ENCODE data around the gene OSBPL5. TPM values are rescaled to one million over a fixed set of nuclear protein-coding genes. Genes with fewer than 3 reads are reported as not detected.

OSBPL5 gene
- total RNA-seq, 1 experiment from 2014 or later = 16.1 TPM

- H3K23ac ChIP-seq (ENCODE audit: insufficient read length, low read depth, low read length) = no peak overlapping the region
- no peaks in the 10 kb centered on the region for H3K27me3 ChIP-seq (ENCODE audit: insufficient read depth, low read length)
- H3K9me3 Mint-ChIP-seq = peaks cover 4 to 5% of the 10 kb centered on the region in 2 experiments; a peak in 2 of 5 replicates
- no peak overlapping the region for H3K27ac ChIP-seq (ENCODE audit: insufficient read length, low read depth, low read length)
- H3K4me1 Mint-ChIP-seq = peaks cover 12 to 24% of the 10 kb centered on the region in 2 experiments
- no peak overlapping the region for H4K8ac ChIP-seq (replicated peaks; ENCODE audit: insufficient read length, low read depth, low read length)
- H3K4me1 ChIP-seq (ENCODE audit: insufficient read depth, low read length) = no peaks in the 10 kb centered on the region
- no peak overlapping the region for H3K4ac ChIP-seq (ENCODE audit: low read depth, low read length)
- no peak overlapping the region for H3K56ac ChIP-seq (ENCODE audit: insufficient read length, low read depth, low read length)
- WGBS (ENCODE audit: extremely low coverage, insufficient read length, low lambda C conversion rate) = no CpG with 5 or more reads among the region's 27 CpGs
- peaks cover 3% of the 10 kb centered on the region for H3K27me3 Mint-ChIP-seq (ENCODE audit: low read depth)
- H4K5ac ChIP-seq (ENCODE audit: insufficient read length, low read depth, low read length) = no peak overlapping the region
- no peak overlapping the region for H2BK20ac ChIP-seq (ENCODE audit: low read depth, low read length, poor library complexity, severe bottlenecking)
- H3K79me2 ChIP-seq (ENCODE audit: insufficient read depth, low read length) = no peaks in the 10 kb centered on the region
- no peaks in the 10 kb centered on the region for H3K9me3 ChIP-seq (ENCODE audit: control insufficient read depth, low read depth, low read length)
- no peak overlapping the region for H3K4me2 ChIP-seq (ENCODE audit: insufficient read depth, insufficient read length, low read length)
- no peak overlapping the region for H2AK5ac ChIP-seq (ENCODE audit: insufficient read length, low read length)
- no peak overlapping the region for H3K9ac ChIP-seq (ENCODE audit: extremely low read depth, insufficient read length, low read length)
- no peak overlapping the region for H2BK5ac ChIP-seq (ENCODE audit: insufficient read length, low read length)
- H3K23me2 ChIP-seq (ENCODE audit: insufficient read length, low read depth, low read length, poor library complexity, severe bottlenecking) = no peaks in the 10 kb centered on the region
- no peak overlapping the region; a peak in 1 of 5 replicates for H3K4me3 Mint-ChIP-seq
- H2BK12ac ChIP-seq (ENCODE audit: insufficient read length, low read depth, low read length) = no peak overlapping the region
- no peaks in the 10 kb centered on the region for H3K79me1 ChIP-seq (ENCODE audit: insufficient read depth, low read depth, low read length, poor library complexity, severe bottlenecking)
- H2AFZ ChIP-seq (ENCODE audit: low read length) = no peak overlapping the region
- H2BK15ac ChIP-seq (ENCODE audit: low read depth, low read length) = no peak overlapping the region
- peak; percentile 97 for DNase-seq
- no peak overlapping the region for H2BK120ac ChIP-seq (ENCODE audit: low read depth, low read length, poor library complexity, severe bottlenecking)
- no peak overlapping the region for H3K14ac ChIP-seq (ENCODE audit: insufficient read depth, low read length)
- peak overlapping the region in 1 of 3 experiments; percentile 68; a peak in 3 of 7 replicates for H3K27ac Mint-ChIP-seq
- TF ChIP-seq CTCF (conservative IDR thresholded peaks at IDR 0.05) = peak; percentile 100
- H4K20me1 ChIP-seq (ENCODE audit: control insufficient read depth, insufficient read depth, insufficient read length) = no peaks in the 10 kb centered on the region
- H3K18ac ChIP-seq (ENCODE audit: insufficient read length, low read depth, low read length) = no peak overlapping the region
- no peak overlapping the region for H3T11ph ChIP-seq (ENCODE audit: low read length)
- H4K91ac ChIP-seq (ENCODE audit: insufficient read length, low read depth, low read length) = no peak overlapping the region
- H3K36me3 Mint-ChIP-seq (ENCODE audit: insufficient read depth in 1 of 3, low read depth in 3 of 3) = peaks cover 0 to 6% (median 2%) of the 10 kb centered on the region in 3 experiments; a peak in 4 of 7 replicates
Observed at GRCh38 chr11:3091846-3092602, 73.1 kb downstream of the OSBPL5 start.
